GM23248 (cell line): ENCODE results near the gene IZUMO4.

Experiments
- EZH2 ChIP-seq: fragments of 200-600 bp; sonication (generic); IDR thresholded peaks from 2 replicates; pipeline ENCODE4 v1.6.1; 2018; ENCODE audit warnings: antibody characterized with exemption, mild to moderate bottlenecking; ENCODE audit not compliant: insufficient read depth, poor library complexity, severe bottlenecking
- EZH2phosphoT487 ChIP-seq: fragments of 200-600 bp; sonication (generic); IDR thresholded peaks from 2 replicates; pipeline ENCODE4 v1.6.1; 2018; ENCODE audit warnings: antibody characterized with exemption, moderate library complexity, mild to moderate bottlenecking, low read depth; ENCODE audit not compliant: insufficient read depth

- TF ChIP-seq EZH2 (no peak), EZH2phosphoT487 (no peak)
These were observed 14.6 kb upstream of the IZUMO4 start for GRCh38 chr19:2081873-2082810.
